Cardiac fibroblast (primary cell): ENCODE data around the gene PCBD2.

Experiments
- DNase-seq, 2 donors: peaks; one replicate each; pipeline versions ENCODE4 v3.0.0 to v3.0.0-alpha.2; 2010; ENCODE audit warnings: low read depth in 2 of 2
- H3K4me3 ChIP-seq, 2 donors: replicated peaks in 1 of 2; 1 replicate in 1 of 2; 2 replicates in 1 of 2; pipeline ENCODE4 v1.5.1; 2011; ENCODE audit warnings: low read depth in 2 of 2, low read length in 2 of 2, mild to moderate bottlenecking in 2 of 2, moderate library complexity in 1 of 2
- TF ChIP-seq, protein P1 (sequence below): IDR thresholded peaks from one replicate; pipeline ENCODE4 v1.5.1; 2011; ENCODE audit warnings: low read depth, mild to moderate bottlenecking, low read length, inconsistent platforms

Gene PCBD2

DNA sequence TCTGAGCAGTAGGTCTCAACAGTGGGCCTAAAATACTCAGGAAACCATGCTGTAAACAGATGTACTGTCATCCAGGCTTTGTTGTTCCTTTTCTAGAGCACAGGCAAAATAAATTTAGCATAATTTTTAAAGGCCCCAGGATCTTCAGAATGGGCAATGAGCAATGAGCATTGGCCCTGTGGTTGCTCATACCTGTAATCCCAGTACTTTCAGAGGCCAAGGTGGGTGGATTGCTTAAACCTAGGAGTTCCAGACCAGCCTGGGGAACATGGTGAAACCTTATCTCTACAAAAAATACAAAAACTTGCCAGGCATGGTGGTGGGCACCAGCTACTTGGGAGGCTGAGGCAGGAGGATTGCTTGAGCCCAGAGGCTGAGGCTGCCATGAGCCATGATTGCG lies 13.5 kb upstream of the PCBD2 start:
- H3K4me3 ChIP-seq: no peak overlapping the region
- no peak for DNase-seq
- TF ChIP-seq, protein P1, sequence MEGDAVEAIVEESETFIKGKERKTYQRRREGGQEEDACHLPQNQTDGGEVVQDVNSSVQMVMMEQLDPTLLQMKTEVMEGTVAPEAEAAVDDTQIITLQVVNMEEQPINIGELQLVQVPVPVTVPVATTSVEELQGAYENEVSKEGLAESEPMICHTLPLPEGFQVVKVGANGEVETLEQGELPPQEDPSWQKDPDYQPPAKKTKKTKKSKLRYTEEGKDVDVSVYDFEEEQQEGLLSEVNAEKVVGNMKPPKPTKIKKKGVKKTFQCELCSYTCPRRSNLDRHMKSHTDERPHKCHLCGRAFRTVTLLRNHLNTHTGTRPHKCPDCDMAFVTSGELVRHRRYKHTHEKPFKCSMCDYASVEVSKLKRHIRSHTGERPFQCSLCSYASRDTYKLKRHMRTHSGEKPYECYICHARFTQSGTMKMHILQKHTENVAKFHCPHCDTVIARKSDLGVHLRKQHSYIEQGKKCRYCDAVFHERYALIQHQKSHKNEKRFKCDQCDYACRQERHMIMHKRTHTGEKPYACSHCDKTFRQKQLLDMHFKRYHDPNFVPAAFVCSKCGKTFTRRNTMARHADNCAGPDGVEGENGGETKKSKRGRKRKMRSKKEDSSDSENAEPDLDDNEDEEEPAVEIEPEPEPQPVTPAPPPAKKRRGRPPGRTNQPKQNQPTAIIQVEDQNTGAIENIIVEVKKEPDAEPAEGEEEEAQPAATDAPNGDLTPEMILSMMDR: no peak

DNA sequence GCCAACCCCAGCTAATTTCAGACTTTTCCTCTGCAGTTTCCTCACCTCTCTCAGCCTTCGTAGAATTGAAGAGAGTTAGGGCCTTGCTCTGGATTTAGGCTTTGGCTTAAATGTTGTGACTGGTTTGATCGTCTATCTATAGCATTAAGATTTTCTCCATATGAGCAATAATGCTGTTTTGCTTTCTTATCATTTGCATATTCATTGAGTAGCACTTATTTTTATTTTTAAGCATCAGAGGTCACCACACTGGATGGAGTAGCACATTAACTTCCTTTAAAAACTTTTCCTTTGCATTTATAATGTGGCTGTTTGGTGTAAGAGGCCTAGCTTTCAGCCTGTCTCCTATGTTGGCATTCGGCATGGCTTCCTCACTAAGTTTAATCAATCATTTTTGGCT lies 12.6 kb upstream of the PCBD2 start:
- no peak overlapping the region for H3K4me3 ChIP-seq
- TF ChIP-seq, protein P1: no peak
- no peak for DNase-seq

DNA sequence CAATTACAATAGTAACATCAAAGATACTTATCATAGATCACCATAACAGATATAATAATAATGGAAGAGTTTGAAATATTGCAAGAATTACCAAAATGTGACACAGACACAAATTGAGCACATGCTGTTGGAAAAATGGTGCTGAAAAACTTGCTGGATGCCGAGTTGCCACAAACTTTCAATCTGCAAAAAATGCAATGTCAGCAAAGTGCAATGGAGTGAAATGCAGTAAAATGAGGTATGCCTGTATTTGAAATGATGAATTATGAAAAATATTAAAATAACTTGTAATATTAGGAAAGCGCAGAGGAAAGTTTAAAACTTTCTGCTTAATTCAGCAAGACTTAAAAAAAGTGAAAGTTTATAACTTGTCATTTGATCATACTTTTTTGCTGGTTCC lies 12.0 kb upstream of the PCBD2 start:
- no peak overlapping the region for H3K4me3 ChIP-seq
- no peak for DNase-seq
- TF ChIP-seq, protein P1: no peak

DNA sequence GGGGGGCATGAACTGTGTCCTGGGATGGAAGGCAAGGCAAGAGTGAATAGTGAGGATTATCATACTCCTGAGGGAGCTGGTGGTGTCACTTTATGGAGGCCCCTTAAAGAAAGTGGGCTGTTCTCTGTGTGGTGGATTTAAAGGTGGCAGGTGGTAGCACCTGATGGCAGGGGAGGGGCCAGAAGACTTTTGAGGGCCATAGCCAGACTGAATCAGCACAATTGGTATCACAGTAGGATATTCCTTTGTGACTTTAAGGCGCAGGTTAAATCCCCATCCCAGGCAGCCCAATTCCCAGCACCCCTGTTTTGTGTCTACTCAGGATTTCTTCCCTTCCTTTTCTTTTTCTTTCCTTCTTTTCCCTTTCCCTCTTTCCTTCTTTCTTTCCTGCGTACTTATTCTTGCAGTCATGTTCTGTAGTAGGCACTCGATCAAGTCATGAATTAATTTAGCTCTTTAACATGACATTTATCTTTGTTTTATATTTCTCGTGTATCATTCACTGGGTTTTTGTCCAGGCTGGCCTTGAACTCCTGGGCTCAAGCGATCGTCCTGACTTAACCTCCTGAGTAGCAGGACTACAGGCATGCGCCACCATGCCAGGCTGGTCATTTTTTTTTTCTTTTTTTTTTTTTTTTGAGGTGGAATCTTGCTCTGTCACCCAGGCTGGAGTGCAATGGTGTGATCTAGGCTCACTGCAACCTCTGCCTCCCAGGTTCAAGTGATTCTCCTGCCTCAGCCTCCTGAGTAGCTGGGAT lies 11.0 kb upstream of the PCBD2 start:
- no peak overlapping the region for H3K4me3 ChIP-seq

DNA sequence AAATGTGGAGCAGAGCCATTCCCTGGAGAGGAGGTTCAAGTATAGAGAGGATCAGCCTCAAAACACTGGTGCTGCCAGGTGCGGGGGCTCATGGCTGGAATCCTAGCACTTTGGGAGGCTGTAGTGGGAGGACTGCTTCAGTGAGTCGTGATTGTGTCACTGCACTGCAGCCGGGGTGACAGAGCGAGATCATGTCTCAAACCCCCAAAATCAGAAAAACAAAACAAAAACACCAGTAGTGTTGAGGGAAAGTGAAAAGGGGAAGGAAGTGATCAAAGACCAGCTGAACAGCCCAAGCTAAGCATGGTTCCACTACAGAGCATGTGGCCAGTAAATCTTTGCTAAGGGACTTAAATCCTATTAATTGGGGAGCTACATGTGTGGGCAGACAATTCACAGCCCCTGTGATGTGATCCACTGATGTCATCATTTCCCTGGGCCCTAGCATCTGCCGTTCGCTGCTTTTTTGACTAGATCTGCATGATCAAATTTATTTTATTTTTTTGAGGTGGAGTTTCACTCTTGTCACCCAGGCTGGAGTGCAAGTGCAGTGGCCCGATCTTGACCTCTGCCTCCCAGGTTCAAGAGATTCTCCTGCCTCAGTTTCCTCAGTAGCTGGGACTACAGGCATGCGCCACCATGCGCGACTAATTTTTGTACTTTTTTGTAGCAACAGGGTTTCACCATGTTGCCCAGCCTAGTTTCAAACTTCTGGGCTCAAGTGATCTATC lies 2.7 kb upstream of the PCBD2 start:
- no peak overlapping the region for H3K4me3 ChIP-seq
- DNase-seq: no peak
- TF ChIP-seq, protein P1: no peak

More for the DNA sequence above, 11.0 kb upstream of the PCBD2 start:
- TF ChIP-seq, protein P1: no peak
- DNase-seq: no peak

DNA sequence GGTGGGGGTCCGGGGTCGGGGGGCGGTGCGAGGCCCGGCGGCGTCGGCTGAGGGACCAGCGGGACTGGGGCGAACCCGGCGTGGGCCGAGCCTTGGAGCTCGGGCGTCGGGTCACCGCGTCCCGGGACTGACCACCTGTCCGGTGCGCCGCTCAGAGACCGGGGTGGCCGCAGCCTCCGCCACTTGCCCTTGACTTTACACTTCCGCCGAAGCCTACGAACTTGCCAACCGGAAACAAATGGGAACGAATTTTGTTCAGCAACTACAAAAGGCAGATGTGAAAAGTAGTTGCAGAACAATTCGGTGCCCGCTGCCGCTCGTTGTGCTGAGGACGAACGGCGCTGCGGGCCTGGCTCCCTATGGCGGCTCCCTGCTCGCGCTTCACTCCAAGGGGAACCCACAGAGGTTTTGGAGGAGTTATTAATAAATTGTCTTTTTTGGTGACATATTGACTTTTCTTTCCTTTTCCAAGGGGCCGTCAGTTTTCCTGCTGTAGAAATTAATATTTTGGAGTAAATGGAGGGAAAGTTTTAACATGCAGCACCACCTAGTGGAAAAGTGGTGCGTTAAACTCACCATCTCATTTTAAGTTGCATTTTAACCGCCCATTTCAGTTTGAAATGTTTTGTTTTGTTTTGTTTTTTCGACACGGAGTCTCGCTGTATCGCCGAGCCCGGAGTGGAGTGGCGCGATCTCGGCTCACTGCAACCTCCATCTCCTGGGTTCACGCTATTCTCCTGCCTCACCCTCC lies 490 bp downstream of the PCBD2 start:
- peak; percentile 81 to 83 for DNase-seq
- TF ChIP-seq, protein P1: peak; percentile 56
- H3K4me3 ChIP-seq: peak overlapping the region; percentile 65 to 75
